Measurements from ENCODE around the gene TBC1D28. TPM values are rescaled to one million over a fixed set of nuclear protein-coding genes. Genes with fewer than 3 reads are reported as not detected.
A peak's percentile ranks its signal among the peaks of the same experiment; 100 is the strongest.
"Not testable (repeated sequence)": the region's sequence is repeated elsewhere in the genome, so short reads cannot be mapped to it uniquely, and the experiment has no call there.

Gene TBC1D28
- total and polyA plus RNA-seq, 9 of the 15 experiments (the other 6 are each of a cell fraction or from before 2014, with no cell fraction given): not detected

DNA sequence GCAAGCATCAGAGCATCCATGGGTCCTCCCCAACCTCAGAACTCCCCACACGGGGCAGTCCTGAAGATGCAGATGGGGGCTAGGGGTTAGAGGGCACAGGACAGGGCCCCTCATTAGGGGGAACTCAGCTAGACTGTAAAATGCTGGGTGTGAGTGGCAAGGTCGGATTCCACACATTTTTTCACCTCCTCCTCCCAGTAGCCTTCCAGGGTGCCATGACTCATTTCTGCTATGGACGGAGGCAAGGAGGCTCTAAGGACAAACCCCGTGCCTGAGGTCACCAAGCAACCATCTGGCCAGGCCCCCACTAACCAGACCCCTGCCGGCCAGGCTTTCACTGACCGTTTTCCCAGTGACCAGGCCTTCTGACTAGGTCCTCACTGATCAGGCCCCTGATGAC is 1.1 kb downstream of the TBC1D28 start:
- H3K79me2 ChIP-seq (ENCODE audit: control insufficient read depth, insufficient read depth, low read length); BruUV-seq (replicated peaks); H3K4me3 ChIP-seq; in situ Hi-C loops (cut with MboI); H3K9ac ChIP-seq (ENCODE audit: insufficient read depth in 1 of 2, low read depth in 2 of 2, low read length in 2 of 2); H3K27ac ChIP-seq (ENCODE audit: extremely low read depth, low read depth, low read length); H3K36me3 ChIP-seq (ENCODE audit: control insufficient read depth, insufficient read depth, low read length); H3K9me1 ChIP-seq (ENCODE audit: control insufficient read depth, insufficient read depth, low read length); FAIRE-seq; DNase-seq (ENCODE audit: extremely low read depth in 1 of 4, low spot score in 3 of 4); CTCF ChIA-PET (ENCODE audit: low intra/inter-chr PET ratio); H3K27me3 ChIP-seq (ENCODE audit: control insufficient read depth in 2 of 2, insufficient read depth in 2 of 2, low read length in 2 of 2); H3K9me3 ChIP-seq (replicated peaks; ENCODE audit: control insufficient read depth, insufficient read depth, low read depth, low read length); H3K4me1 ChIP-seq (replicated peaks in 1 of 2; ENCODE audit: control insufficient read depth in 2 of 2, insufficient read depth in 2 of 2, low read length in 2 of 2); POLR2A ChIA-PET; intact Hi-C loops (cut with micrococcal nuclease); H2AFZ ChIP-seq (ENCODE audit: low read depth, low read length); H4K20me1 ChIP-seq (replicated peaks; ENCODE audit: control insufficient read depth, insufficient read depth, low read length); H3K4me2 ChIP-seq (ENCODE audit: insufficient read depth, low read length); ATAC-seq: not testable (repeated sequence)
- 0% methylated on average over 1 of the region's 6 CpGs for WGBS (ENCODE audit: insufficient coverage, low coverage, missing lambda C conversion rate)

DNA sequence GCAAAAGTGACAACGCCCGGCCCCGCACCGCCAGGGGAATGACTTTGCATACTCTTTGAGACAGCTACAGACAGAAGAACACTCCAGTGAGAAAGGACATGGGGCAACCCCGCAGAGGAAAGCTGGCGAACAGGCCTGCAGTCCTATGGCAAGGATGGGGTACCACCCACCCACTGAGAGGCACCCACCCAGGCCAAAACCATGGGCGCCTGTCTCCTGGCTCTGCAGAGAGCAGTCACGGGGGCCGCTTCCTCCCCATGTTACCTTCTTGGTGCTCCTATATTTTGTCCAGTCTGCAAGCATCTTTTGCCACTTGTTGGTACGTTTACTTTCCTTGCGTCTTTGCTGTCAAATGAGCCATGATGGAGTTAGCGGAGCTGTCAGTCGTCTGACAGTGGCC is 5.8 kb downstream of the TBC1D28 start:
- H3K4me3 ChIP-seq: not testable (repeated sequence)

DNA sequence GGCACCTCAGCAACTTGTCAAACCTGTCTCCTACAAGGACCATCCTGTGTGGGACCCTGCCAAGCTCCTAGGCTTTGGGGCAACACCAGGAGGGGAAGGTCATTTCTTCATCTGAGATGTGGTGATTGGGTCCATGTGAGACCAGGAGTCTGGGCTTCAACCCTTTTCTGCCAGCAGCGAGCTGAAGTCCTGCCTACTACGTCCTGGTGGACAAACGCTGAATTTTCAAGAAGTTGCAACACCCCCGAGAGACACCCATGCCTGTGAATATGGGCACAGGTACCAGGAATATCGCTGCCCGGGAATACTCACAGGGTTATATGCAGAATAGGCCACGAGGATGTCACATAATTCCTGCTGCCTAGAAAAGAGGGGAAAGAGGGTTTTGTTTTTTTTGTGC is 8.0 kb downstream of the TBC1D28 start:
- not testable (repeated sequence) for ATAC-seq; H3K36me3 ChIP-seq (ENCODE audit: control insufficient read depth, insufficient read depth, low read length)

More for the DNA sequence above, 5.8 kb downstream of the TBC1D28 start:
- ATAC-seq: peak; percentile 29; the same call in 1 of the 3 replicates
- H3K27ac ChIP-seq (ENCODE audit: extremely low read depth, low read depth, low read length); H2AFZ ChIP-seq (ENCODE audit: low read depth, low read length); H3K27me3 ChIP-seq (ENCODE audit: control insufficient read depth in 2 of 2, insufficient read depth in 2 of 2, low read length in 2 of 2); H3K9me1 ChIP-seq (ENCODE audit: control insufficient read depth, insufficient read depth, low read length); FAIRE-seq; CTCF ChIA-PET (ENCODE audit: low intra/inter-chr PET ratio); POLR2A ChIA-PET; DNase-seq (ENCODE audit: extremely low read depth in 1 of 4, low spot score in 3 of 4); intact Hi-C loops (cut with micrococcal nuclease); in situ Hi-C loops (cut with MboI); H3K79me2 ChIP-seq (ENCODE audit: control insufficient read depth, insufficient read depth, low read length); H3K9me3 ChIP-seq (replicated peaks; ENCODE audit: control insufficient read depth, insufficient read depth, low read depth, low read length); H3K36me3 ChIP-seq (ENCODE audit: control insufficient read depth, insufficient read depth, low read length); BruUV-seq (replicated peaks); H3K4me1 ChIP-seq (replicated peaks in 1 of 2; ENCODE audit: control insufficient read depth in 2 of 2, insufficient read depth in 2 of 2, low read length in 2 of 2); H4K20me1 ChIP-seq (replicated peaks; ENCODE audit: control insufficient read depth, insufficient read depth, low read length); H3K9ac ChIP-seq (ENCODE audit: insufficient read depth in 1 of 2, low read depth in 2 of 2, low read length in 2 of 2): not testable (repeated sequence)
- peak overlapping the region; percentile 18; the same call in 1 of the 2 replicates for H3K4me2 ChIP-seq (ENCODE audit: insufficient read depth, low read length)
- peak; percentile 16; the same call in 1 of the 2 replicates for TF ChIP-seq NFE2 (IDR thresholded peaks at IDR 0.05; ENCODE audit: low read depth)
- 17% methylated on average over 9 of the region's 13 CpGs for WGBS (ENCODE audit: insufficient coverage, low coverage, missing lambda C conversion rate)

More for the DNA sequence above, 8.0 kb downstream of the TBC1D28 start:
- H3K9ac ChIP-seq (ENCODE audit: insufficient read depth in 1 of 2, low read depth in 2 of 2, low read length in 2 of 2); H2AFZ ChIP-seq (ENCODE audit: low read depth, low read length); H3K4me3 ChIP-seq; H3K4me2 ChIP-seq (ENCODE audit: insufficient read depth, low read length); H3K27ac ChIP-seq (ENCODE audit: extremely low read depth, low read depth, low read length); H3K79me2 ChIP-seq (ENCODE audit: control insufficient read depth, insufficient read depth, low read length); CTCF ChIA-PET (ENCODE audit: low intra/inter-chr PET ratio); H3K9me1 ChIP-seq (ENCODE audit: control insufficient read depth, insufficient read depth, low read length); BruUV-seq (replicated peaks); H3K9me3 ChIP-seq (replicated peaks; ENCODE audit: control insufficient read depth, insufficient read depth, low read depth, low read length); H3K27me3 ChIP-seq (ENCODE audit: control insufficient read depth in 2 of 2, insufficient read depth in 2 of 2, low read length in 2 of 2); DNase-seq (ENCODE audit: extremely low read depth in 1 of 4, low spot score in 3 of 4); H3K4me1 ChIP-seq (replicated peaks in 1 of 2; ENCODE audit: control insufficient read depth in 2 of 2, insufficient read depth in 2 of 2, low read length in 2 of 2); in situ Hi-C loops (cut with MboI); intact Hi-C loops (cut with micrococcal nuclease); H4K20me1 ChIP-seq (replicated peaks; ENCODE audit: control insufficient read depth, insufficient read depth, low read length); POLR2A ChIA-PET: not testable (repeated sequence)
- peak; percentile 23 for FAIRE-seq
- WGBS (ENCODE audit: insufficient coverage, low coverage, missing lambda C conversion rate): 23% methylated on average over 4 of the region's 7 CpGs

All from K562 (cell line).